Measurements from ENCODE around the gene DNAH5.
A peak's percentile ranks its signal among the peaks of the same experiment; 100 is the strongest.

DNA sequence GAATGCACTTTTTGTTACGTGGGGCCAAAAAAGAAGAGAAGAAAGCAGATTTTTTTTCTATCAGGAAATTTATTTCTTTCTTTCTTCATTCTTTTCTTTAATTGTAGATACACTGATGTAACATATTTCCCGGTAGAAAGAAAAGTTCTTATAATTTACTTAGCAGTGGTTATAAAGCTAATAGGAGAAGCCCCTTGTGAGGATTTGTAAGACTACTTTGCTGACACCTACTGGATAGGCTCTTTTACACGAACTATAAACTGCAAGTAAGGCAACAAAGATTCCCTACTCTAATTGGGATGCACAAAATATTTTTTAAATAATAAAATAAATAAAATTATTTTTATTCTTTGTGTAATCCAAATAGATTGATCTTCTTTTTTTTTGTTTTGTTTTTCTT lies 284.4 kb downstream of the DNAH5 start:
- TF ChIP-seq, protein P1, sequence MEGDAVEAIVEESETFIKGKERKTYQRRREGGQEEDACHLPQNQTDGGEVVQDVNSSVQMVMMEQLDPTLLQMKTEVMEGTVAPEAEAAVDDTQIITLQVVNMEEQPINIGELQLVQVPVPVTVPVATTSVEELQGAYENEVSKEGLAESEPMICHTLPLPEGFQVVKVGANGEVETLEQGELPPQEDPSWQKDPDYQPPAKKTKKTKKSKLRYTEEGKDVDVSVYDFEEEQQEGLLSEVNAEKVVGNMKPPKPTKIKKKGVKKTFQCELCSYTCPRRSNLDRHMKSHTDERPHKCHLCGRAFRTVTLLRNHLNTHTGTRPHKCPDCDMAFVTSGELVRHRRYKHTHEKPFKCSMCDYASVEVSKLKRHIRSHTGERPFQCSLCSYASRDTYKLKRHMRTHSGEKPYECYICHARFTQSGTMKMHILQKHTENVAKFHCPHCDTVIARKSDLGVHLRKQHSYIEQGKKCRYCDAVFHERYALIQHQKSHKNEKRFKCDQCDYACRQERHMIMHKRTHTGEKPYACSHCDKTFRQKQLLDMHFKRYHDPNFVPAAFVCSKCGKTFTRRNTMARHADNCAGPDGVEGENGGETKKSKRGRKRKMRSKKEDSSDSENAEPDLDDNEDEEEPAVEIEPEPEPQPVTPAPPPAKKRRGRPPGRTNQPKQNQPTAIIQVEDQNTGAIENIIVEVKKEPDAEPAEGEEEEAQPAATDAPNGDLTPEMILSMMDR (IDR thresholded peaks at IDR 0.05) = peak; percentile 18 to 34 (median 24)
- no peak for TF ChIP-seq POLR2A (IDR thresholded peaks at IDR 0.05)

All from right lobe of liver (tissue), 4 donors.